ENCODE data around the gene PSD2.

GRCh38 chr5:139867109-139867508 is 71.5 kb downstream of the PSD2 start:
- TF ChIP-seq POLR2A (IDR thresholded peaks at IDR 0.05; ENCODE audit: borderline replicate concordance, extremely low read depth, insufficient read depth, insufficient read length), result no peak
- TF ChIP-seq EGR1 (IDR thresholded peaks at IDR 0.05; ENCODE audit: low read depth), result no peak
- TF ChIP-seq ZNF274 (IDR thresholded peaks at IDR 0.05; ENCODE audit: low read depth, low read length), result no peak
- no peak for TF ChIP-seq CTCF (IDR thresholded peaks at IDR 0.05 in 2 of 3, conservative IDR thresholded peaks at IDR 0.05 in 1 of 3; ENCODE audit: borderline replicate concordance in 1 of 3, insufficient read depth in 1 of 3, low read depth in 2 of 3, low read length in 2 of 3)
- no peak for TF ChIP-seq RAD21 (IDR thresholded peaks at IDR 0.05; ENCODE audit: low read depth)
- no peak for TF ChIP-seq MAX (IDR thresholded peaks at IDR 0.05)
- no peak for TF ChIP-seq SIN3A (IDR thresholded peaks at IDR 0.05; ENCODE audit: low read depth)
- TF ChIP-seq POLR2AphosphoS5 (IDR thresholded peaks at IDR 0.05; ENCODE audit: low read depth, low read length), result no peak
- no peak for TF ChIP-seq EZH2 (IDR thresholded peaks at IDR 0.05)
- no peak for TF ChIP-seq CBX3 (IDR thresholded peaks at IDR 0.05; ENCODE audit: low read depth)
- no peak for TF ChIP-seq REST (IDR thresholded peaks at IDR 0.05; ENCODE audit: low read depth)
- TF ChIP-seq ELF1 (IDR thresholded peaks at IDR 0.05; ENCODE audit: borderline replicate concordance, low read depth), result no peak
- TF ChIP-seq TCF7L2 (IDR thresholded peaks at IDR 0.05; ENCODE audit: borderline replicate concordance, extremely low read depth, insufficient read depth, insufficient read length), result no peak
- TF ChIP-seq SRF (IDR thresholded peaks at IDR 0.05; ENCODE audit: low read depth), result no peak
